K562 (cell line): ENCODE results near the gene PHACTR2. TPM values are rescaled to one million over a fixed set of nuclear protein-coding genes. Genes with fewer than 3 reads are reported as not detected.

Experiments
- BCL6 ChIP-seq: fragments of 250-450 bp; sonication (Bioruptor Pico); IDR thresholded peaks from 2 replicates; pipeline ENCODE4 v1.4.0; 2020
- ELK1 ChIP-seq: sonication (generic); formaldehyde crosslinking; IDR thresholded peaks from 2 replicates; pipeline ENCODE4 v1.8.1; 2022; ENCODE audit warnings: missing genetic modification reagents
- ETS1 ChIP-seq: conservative IDR thresholded peaks from 2 replicates; pipeline ENCODE4 v1.6.1; 2011; ENCODE audit warnings: low read depth, mild to moderate bottlenecking, low read length; ENCODE audit not compliant: control insufficient read depth
- MGA ChIP-seq: fragments of 450-650 bp; IDR thresholded peaks from 2 replicates; pipeline ENCODE4 v1.6.1; 2016; ENCODE audit warnings: mild to moderate bottlenecking, moderate library complexity
- SIX5 ChIP-seq, 2 experiments: IDR thresholded peaks; 2 replicates each; pipeline ENCODE4 v1.6.1; 2011; ENCODE audit warnings: low read length in 2 of 2, borderline replicate concordance in 1 of 2, low read depth in 1 of 2, mild to moderate bottlenecking in 1 of 2, moderate library complexity in 1 of 2; ENCODE audit not compliant: insufficient read depth in 1 of 2
- SNRNP70 ChIP-seq: fragments of 200-400 bp; formaldehyde crosslinking; optimal IDR thresholded peaks from 2 replicates; pipeline ENCODE3; 2017; ENCODE audit warnings: low read depth, low read length
- ZBTB1 ChIP-seq: sonication (generic); formaldehyde crosslinking; IDR thresholded peaks from 2 replicates; pipeline ENCODE4 v1.8.1; 2023; ENCODE audit warnings: missing genetic modification reagents, low read depth, mild to moderate bottlenecking, borderline replicate concordance
- ZNF165 ChIP-seq: fragments of 250-450 bp; sonication (Bioruptor Pico); IDR thresholded peaks from 2 replicates; pipeline ENCODE4 v1.4.0; 2020; ENCODE audit warnings: borderline replicate concordance
- ZNF224 ChIP-seq: sonication (generic); formaldehyde crosslinking; IDR thresholded peaks from 2 replicates; pipeline ENCODE4 v1.8.0; 2022; ENCODE audit warnings: mild to moderate bottlenecking, missing genetic modification reagents
- ZNF699 ChIP-seq: fragments of 250-450 bp; sonication (Bioruptor Pico); IDR thresholded peaks from 2 replicates; pipeline ENCODE4 v1.8.0; 2021; ENCODE audit warnings: mild to moderate bottlenecking, moderate library complexity; ENCODE audit not compliant: insufficient replicate concordance
- polyA plus RNA-seq, 8 experiments: library from polyadenylated mRNA; depleted of rRNA in 4 of 8; stranded (reverse) in 5 of 8; unstranded in 3 of 8; fragments of >200 nt; fragmentation: Nextera tagmentation in 2 of 8; fragmentation: Illumina TruSeq in 1 of 8; extraction: Ambion mirVana in 2 of 8; extraction: Trizol in 1 of 8; gene quantifications; 2 replicates each; pipeline versions ENCODE4 v1.2.1 to v1.2.3, GENCODE V29; 2011 to 2014; ENCODE audit warnings: inconsistent platforms in 1 of 8, missing spikeins in 1 of 8
- total RNA-seq, 7 experiments: library from RNA; depleted of rRNA in 6 of 7; stranded (reverse); fragments of >200 nt in 6 of 7; fragmentation: Illumina TruSeq in 2 of 7; extraction: Trizol in 2 of 7; gene quantifications; 2 replicates each; pipeline versions ENCODE4 v1.2.1 to v1.2.3, GENCODE V29; 2011 to 2021; ENCODE audit warnings: low replicate concordance in 1 of 7

The PHACTR2 gene
- total and polyA plus RNA-seq, 9 of the 15 experiments (the other 6 are each of a cell fraction or from before 2014, with no cell fraction given): 5.3 to 52.5 (median 22.9) TPM

DNA sequence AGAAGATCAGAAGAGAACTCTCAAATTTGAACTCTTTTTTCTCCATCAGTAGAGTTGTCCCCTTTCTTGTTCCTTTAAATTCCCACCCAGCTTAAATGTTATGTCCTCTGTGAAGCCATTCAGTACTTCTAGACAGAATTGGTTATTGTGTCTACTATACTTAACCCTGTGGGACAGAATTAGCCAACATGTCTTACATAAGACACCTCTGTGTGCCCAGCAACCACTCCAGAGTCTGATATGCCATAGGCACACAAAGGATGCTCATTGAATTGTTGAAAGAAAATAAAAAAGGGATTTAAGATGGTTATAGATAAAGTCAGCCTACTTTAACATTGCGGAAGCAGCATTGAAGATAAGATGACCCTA, 88.4 kb downstream of the PHACTR2 start (continued):
- TF ChIP-seq MGA (no peak), ZNF165 (no peak), ELK1 (CRISPR knock-in tag) (no peak), ZNF224 (CRISPR knock-in tag) (no peak), ETS1 (no peak), SIX5 (IDR thresholded peaks at IDR 0.05; ENCODE audit: borderline replicate concordance in 1 of 2, insufficient read depth in 1 of 2, low read depth in 1 of 2, low read length in 2 of 2) (no peak), ZBTB1 (no peak), SNRNP70 (no peak), BCL6 (CRISPR knock-in tag) (no peak), ZNF699 (CRISPR knock-in tag) (no peak)
